SK-N-SH treated with all-trans-retinoic acid at 6 μM for 48 hours (cell line): ENCODE data around the gene CIPC.

ENCODE experiments used
- ATAC-seq: fragments of 200-7000 bp; cut with Tn5 transposase; 3 replicates; pipeline ENCODE4 v1.9.1; 2020; ENCODE audit warnings: mild to moderate bottlenecking, moderate library complexity
- ARNTL ChIP-seq: fragments of 450-650 bp; formaldehyde crosslinking; IDR thresholded peaks from 2 replicates; pipeline ENCODE4 v1.5.0; 2020; ENCODE audit warnings: low read depth, mild to moderate bottlenecking, moderate library complexity, borderline replicate concordance
- BACH2 ChIP-seq: fragments of 250-450 bp; sonication (Bioruptor Pico); IDR thresholded peaks from 2 replicates; pipeline ENCODE4 v1.9.0; 2021; ENCODE audit warnings: mild to moderate bottlenecking, borderline replicate concordance
- CSDC2 ChIP-seq: fragments of 250-450 bp; sonication (Bioruptor Pico); IDR thresholded peaks from 2 replicates; pipeline ENCODE4 v1.5.0; 2020; ENCODE audit warnings: mild to moderate bottlenecking, moderate library complexity
- ESRRG ChIP-seq: fragments of 250-450 bp; sonication (Bioruptor Pico); IDR thresholded peaks from 2 replicates; pipeline ENCODE4 v1.6.1; 2021; ENCODE audit warnings: mild to moderate bottlenecking
- GLIS3 ChIP-seq: fragments of 250-450 bp; sonication (Bioruptor Pico); IDR thresholded peaks from 2 replicates; pipeline ENCODE4 v1.5.0; 2020; ENCODE audit warnings: mild to moderate bottlenecking, moderate library complexity
- ISL1 ChIP-seq: fragments of 250-450 bp; sonication (Bioruptor Pico); IDR thresholded peaks from 2 replicates; pipeline ENCODE4 v2.1.2; 2022; ENCODE audit warnings: mild to moderate bottlenecking, moderate library complexity
- OSR1 ChIP-seq: fragments of 250-450 bp; sonication (Bioruptor Pico); IDR thresholded peaks from 2 replicates; pipeline ENCODE4 v1.8.0; 2022; ENCODE audit warnings: moderate library complexity, mild to moderate bottlenecking, inconsistent platforms
- POU6F1 ChIP-seq: fragments of 250-450 bp; sonication (Bioruptor Pico); IDR thresholded peaks from 2 replicates; pipeline ENCODE4 v1.8.0; 2021; ENCODE audit warnings: low read depth, mild to moderate bottlenecking, moderate library complexity, borderline replicate concordance
- PPARA ChIP-seq: fragments of 250-450 bp; sonication (Bioruptor Pico); IDR thresholded peaks from 2 replicates; pipeline ENCODE4 v1.5.0; 2020; ENCODE audit warnings: mild to moderate bottlenecking, borderline replicate concordance
- SNAI2 ChIP-seq: fragments of 250-450 bp; sonication (Bioruptor Pico); IDR thresholded peaks from 2 replicates; pipeline ENCODE4 v1.5.0; 2020; ENCODE audit warnings: mild to moderate bottlenecking, moderate library complexity
- TCF4 ChIP-seq: fragments of 250-450 bp; sonication (Bioruptor Pico); IDR thresholded peaks from 2 replicates; pipeline ENCODE4 v1.8.0; 2021; ENCODE audit warnings: mild to moderate bottlenecking, moderate library complexity, borderline replicate concordance
- TOX ChIP-seq: fragments of 250-450 bp; sonication (Bioruptor Pico); IDR thresholded peaks from 2 replicates; pipeline ENCODE4 v1.8.0; 2021; ENCODE audit warnings: mild to moderate bottlenecking, moderate library complexity, borderline replicate concordance
- ZC3H10 ChIP-seq: fragments of 250-450 bp; sonication (Bioruptor Pico); IDR thresholded peaks from 2 replicates; pipeline ENCODE4 v1.5.1; 2021; ENCODE audit warnings: mild to moderate bottlenecking, moderate library complexity
- ZFP30 ChIP-seq: fragments of 450-650 bp; formaldehyde crosslinking; IDR thresholded peaks from 2 replicates; pipeline ENCODE4 v1.5.0; 2022; ENCODE audit warnings: mild to moderate bottlenecking, moderate library complexity
- ZNF565 ChIP-seq: fragments of 450-650 bp; formaldehyde crosslinking; conservative IDR thresholded peaks from 2 replicates; pipeline ENCODE4 v1.5.0; 2020; ENCODE audit warnings: low read depth, mild to moderate bottlenecking, moderate library complexity
- ZNF70 ChIP-seq: fragments of 450-650 bp; formaldehyde crosslinking; IDR thresholded peaks from 2 replicates; pipeline ENCODE4 v1.5.0; 2020; ENCODE audit warnings: mild to moderate bottlenecking, moderate library complexity
- ZNF8 ChIP-seq: fragments of 450-650 bp; formaldehyde crosslinking; IDR thresholded peaks from 2 replicates; pipeline ENCODE4 v1.5.0; 2020; ENCODE audit warnings: mild to moderate bottlenecking, moderate library complexity
- TF ChIP-seq, protein P1 (sequence below): fragments of 250-450 bp; sonication (Bioruptor Pico); IDR thresholded peaks from 2 replicates; pipeline ENCODE4 v1.5.1; 2021; ENCODE audit warnings: mild to moderate bottlenecking, moderate library complexity
- TF ChIP-seq, protein P2 (sequence below): fragments of 250-450 bp; sonication (Bioruptor Pico); IDR thresholded peaks from 2 replicates; pipeline ENCODE4 v1.8.0; 2020; ENCODE audit warnings: mild to moderate bottlenecking, moderate library complexity, borderline replicate concordance
- TF ChIP-seq, protein P3 (sequence below): fragments of 250-450 bp; sonication (Bioruptor Pico); IDR thresholded peaks from 2 replicates; pipeline ENCODE4 v1.5.1; 2020; ENCODE audit warnings: low read depth, mild to moderate bottlenecking, moderate library complexity
- TF ChIP-seq, protein P4 (sequence below): fragments of 250-450 bp; sonication (Bioruptor Pico); IDR thresholded peaks from 2 replicates; pipeline ENCODE4 v1.5.0; 2020; ENCODE audit warnings: mild to moderate bottlenecking, moderate library complexity

The CIPC gene

DNA sequence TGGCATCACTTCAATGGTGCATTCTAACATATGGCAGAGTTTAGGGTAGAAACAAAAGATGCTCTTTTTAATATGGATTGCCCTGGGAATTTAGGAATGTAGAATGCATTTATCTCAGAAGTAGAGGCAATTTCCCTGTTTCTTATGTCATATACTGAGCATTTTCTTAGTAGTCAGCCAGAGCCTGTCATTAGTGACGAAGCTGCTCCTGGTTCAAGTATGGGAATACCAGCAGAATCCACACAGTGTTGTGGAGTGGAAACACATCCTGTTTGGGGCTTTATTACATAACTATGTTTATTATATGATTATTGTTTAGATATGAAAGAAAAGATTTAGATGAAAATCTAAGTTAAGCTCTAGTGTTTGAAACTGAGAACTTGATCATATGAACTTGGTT is 12.2 kb downstream of the CIPC start:
- no peak for ATAC-seq
- no peak for TF ChIP-seq PPARA (CRISPR knock-in tag)
- no peak for TF ChIP-seq SNAI2 (CRISPR knock-in tag)
- TF ChIP-seq, protein P1, sequence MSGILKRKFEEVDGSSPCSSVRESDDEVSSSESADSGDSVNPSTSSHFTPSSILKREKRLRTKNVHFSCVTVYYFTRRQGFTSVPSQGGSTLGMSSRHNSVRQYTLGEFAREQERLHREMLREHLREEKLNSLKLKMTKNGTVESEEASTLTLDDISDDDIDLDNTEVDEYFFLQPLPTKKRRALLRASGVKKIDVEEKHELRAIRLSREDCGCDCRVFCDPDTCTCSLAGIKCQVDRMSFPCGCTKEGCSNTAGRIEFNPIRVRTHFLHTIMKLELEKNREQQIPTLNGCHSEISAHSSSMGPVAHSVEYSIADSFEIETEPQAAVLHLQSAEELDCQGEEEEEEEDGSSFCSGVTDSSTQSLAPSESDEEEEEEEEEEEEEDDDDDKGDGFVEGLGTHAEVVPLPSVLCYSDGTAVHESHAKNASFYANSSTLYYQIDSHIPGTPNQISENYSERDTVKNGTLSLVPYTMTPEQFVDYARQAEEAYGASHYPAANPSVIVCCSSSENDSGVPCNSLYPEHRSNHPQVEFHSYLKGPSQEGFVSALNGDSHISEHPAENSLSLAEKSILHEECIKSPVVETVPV (CRISPR knock-in tag) = no peak
- TF ChIP-seq ZFP30 (CRISPR knock-in tag) = no peak
- no peak for TF ChIP-seq ESRRG
- TF ChIP-seq GLIS3 (CRISPR knock-in tag) = no peak
- TF ChIP-seq POU6F1 (CRISPR knock-in tag) = no peak
- TF ChIP-seq TOX (CRISPR knock-in tag) = no peak
- TF ChIP-seq ZNF8 (CRISPR knock-in tag) = no peak
- TF ChIP-seq ISL1 (CRISPR knock-in tag) = no peak
- TF ChIP-seq, protein P2, sequence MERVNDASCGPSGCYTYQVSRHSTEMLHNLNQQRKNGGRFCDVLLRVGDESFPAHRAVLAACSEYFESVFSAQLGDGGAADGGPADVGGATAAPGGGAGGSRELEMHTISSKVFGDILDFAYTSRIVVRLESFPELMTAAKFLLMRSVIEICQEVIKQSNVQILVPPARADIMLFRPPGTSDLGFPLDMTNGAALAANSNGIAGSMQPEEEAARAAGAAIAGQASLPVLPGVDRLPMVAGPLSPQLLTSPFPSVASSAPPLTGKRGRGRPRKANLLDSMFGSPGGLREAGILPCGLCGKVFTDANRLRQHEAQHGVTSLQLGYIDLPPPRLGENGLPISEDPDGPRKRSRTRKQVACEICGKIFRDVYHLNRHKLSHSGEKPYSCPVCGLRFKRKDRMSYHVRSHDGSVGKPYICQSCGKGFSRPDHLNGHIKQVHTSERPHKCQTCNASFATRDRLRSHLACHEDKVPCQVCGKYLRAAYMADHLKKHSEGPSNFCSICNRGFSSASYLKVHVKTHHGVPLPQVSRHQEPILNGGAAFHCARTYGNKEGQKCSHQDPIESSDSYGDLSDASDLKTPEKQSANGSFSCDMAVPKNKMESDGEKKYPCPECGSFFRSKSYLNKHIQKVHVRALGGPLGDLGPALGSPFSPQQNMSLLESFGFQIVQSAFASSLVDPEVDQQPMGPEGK (CRISPR knock-in tag) = no peak
- no peak for TF ChIP-seq ZC3H10 (CRISPR knock-in tag)
- no peak for TF ChIP-seq OSR1 (CRISPR knock-in tag)
- no peak for TF ChIP-seq ARNTL (CRISPR knock-in tag)
- TF ChIP-seq BACH2 (CRISPR knock-in tag) = no peak
- no peak for TF ChIP-seq ZNF565 (CRISPR knock-in tag)

DNA sequence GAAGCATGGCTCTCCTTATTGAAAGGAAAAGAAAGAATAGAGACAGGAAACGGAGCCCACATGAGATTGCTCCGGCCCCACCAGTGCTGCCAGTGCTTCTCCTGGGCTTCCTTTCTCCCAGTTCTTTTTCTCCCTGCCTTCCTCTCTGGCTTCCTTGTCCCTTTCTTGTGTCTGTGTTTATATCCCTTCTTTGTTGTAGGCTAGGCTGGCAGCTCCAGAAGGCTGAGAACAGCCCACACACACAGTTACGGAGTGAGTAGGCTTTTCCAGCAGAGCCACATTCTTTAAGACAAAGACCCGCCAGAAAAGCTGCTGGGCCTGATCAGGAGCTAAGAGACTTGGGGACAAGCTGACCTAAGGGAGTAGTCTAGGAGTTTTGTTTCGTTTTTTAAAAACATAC is 13.0 kb downstream of the CIPC start:
- TF ChIP-seq GLIS3 (CRISPR knock-in tag) (no peak), TCF4 (CRISPR knock-in tag) (no peak), ZNF70 (CRISPR knock-in tag) (no peak), CSDC2 (CRISPR knock-in tag) (no peak), ZNF565 (CRISPR knock-in tag) (no peak), POU6F1 (CRISPR knock-in tag) (no peak), ISL1 (CRISPR knock-in tag) (no peak), ZC3H10 (CRISPR knock-in tag) (no peak), TOX (CRISPR knock-in tag) (no peak), BACH2 (CRISPR knock-in tag) (no peak), ZNF8 (CRISPR knock-in tag) (no peak), ARNTL (CRISPR knock-in tag) (no peak)
- TF ChIP-seq, protein P3, sequence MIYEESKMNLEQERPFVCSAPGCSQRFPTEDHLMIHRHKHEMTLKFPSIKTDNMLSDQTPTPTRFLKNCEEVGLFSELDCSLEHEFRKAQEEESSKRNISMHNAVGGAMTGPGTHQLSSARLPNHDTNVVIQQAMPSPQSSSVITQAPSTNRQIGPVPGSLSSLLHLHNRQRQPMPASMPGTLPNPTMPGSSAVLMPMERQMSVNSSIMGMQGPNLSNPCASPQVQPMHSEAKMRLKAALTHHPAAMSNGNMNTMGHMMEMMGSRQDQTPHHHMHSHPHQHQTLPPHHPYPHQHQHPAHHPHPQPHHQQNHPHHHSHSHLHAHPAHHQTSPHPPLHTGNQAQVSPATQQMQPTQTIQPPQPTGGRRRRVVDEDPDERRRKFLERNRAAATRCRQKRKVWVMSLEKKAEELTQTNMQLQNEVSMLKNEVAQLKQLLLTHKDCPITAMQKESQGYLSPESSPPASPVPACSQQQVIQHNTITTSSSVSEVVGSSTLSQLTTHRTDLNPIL (CRISPR knock-in tag) = no peak
- TF ChIP-seq, protein P1 (CRISPR knock-in tag) = no peak
- TF ChIP-seq, protein P4, sequence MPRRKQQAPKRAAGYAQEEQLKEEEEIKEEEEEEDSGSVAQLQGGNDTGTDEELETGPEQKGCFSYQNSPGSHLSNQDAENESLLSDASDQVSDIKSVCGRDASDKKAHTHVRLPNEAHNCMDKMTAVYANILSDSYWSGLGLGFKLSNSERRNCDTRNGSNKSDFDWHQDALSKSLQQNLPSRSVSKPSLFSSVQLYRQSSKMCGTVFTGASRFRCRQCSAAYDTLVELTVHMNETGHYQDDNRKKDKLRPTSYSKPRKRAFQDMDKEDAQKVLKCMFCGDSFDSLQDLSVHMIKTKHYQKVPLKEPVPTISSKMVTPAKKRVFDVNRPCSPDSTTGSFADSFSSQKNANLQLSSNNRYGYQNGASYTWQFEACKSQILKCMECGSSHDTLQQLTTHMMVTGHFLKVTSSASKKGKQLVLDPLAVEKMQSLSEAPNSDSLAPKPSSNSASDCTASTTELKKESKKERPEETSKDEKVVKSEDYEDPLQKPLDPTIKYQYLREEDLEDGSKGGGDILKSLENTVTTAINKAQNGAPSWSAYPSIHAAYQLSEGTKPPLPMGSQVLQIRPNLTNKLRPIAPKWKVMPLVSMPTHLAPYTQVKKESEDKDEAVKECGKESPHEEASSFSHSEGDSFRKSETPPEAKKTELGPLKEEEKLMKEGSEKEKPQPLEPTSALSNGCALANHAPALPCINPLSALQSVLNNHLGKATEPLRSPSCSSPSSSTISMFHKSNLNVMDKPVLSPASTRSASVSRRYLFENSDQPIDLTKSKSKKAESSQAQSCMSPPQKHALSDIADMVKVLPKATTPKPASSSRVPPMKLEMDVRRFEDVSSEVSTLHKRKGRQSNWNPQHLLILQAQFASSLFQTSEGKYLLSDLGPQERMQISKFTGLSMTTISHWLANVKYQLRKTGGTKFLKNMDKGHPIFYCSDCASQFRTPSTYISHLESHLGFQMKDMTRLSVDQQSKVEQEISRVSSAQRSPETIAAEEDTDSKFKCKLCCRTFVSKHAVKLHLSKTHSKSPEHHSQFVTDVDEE (CRISPR knock-in tag) = no peak
- TF ChIP-seq, protein P2 (CRISPR knock-in tag) = no peak
- ATAC-seq = no peak
